Panc1 (cell line): Measurements from ENCODE around the gene ZNF799. TPM values are rescaled to one million over a fixed set of nuclear protein-coding genes. Genes with fewer than 3 reads are reported as not detected.

ENCODE experiments used
- ATAC-seq: fragments of 200-7000 bp; cut with Tn5 transposase; 2 replicates; pipeline ENCODE4 v1.9.1; 2020; ENCODE audit warnings: mild to moderate bottlenecking, moderate library complexity
- BruUV-seq: library from RNA; stranded (reverse); fragments of 400-500 nt; replicated peaks from 2 replicates; lab custom pipeline; 2021; lab: Mats Ljungman, UMichigan
- CTCF ChIA-PET: fragments of 300-600 bp; sonication (Branson Sonifier 250); formaldehyde crosslinking; loops from one replicate; lab custom pipeline; 2022; ENCODE audit warnings: antibody characterized with exemption; lab: Charles Lee
- POLR2A ChIA-PET: fragments of 300-600 bp; sonication (Branson Sonifier 250); formaldehyde crosslinking; loops from one replicate; lab custom pipeline; 2022; ENCODE audit warnings: antibody characterized with exemption; lab: Charles Lee
- DNase-seq: peaks from one replicate; pipeline ENCODE4 v3.0.0-alpha.2; 2010; ENCODE audit warnings: low read depth, low spot score
- H3K27ac ChIP-seq: 2 replicates; pipeline ENCODE4 v1.5.1; 2011; ENCODE audit warnings: mild to moderate bottlenecking, low read length, inconsistent platforms
- H3K27me3 ChIP-seq: fragments of 200-500 bp; sonication (Bioruptor generic); 2 replicates; pipeline ENCODE4 v1.6.0; 2014; ENCODE audit warnings: low read length, inconsistent platforms; ENCODE audit not compliant: control insufficient read depth, insufficient read depth
- H3K36me3 ChIP-seq: fragments of 200-500 bp; sonication (Bioruptor generic); 2 replicates; pipeline ENCODE4 v1.5.1; 2014; ENCODE audit warnings: inconsistent platforms, mild to moderate bottlenecking, low read length, moderate library complexity; ENCODE audit not compliant: control insufficient read depth, insufficient read depth
- H3K4me1 ChIP-seq: 2 replicates; pipeline ENCODE4 v1.5.1; 2011; ENCODE audit warnings: inconsistent platforms, mild to moderate bottlenecking, low read length, moderate library complexity; ENCODE audit not compliant: control insufficient read depth, insufficient read depth
- H3K4me3 ChIP-seq, 2 experiments: 2 replicates each; pipeline ENCODE4 v1.5.1; 2011 to 2012; ENCODE audit warnings: low read depth in 2 of 2, low read length in 2 of 2, mild to moderate bottlenecking in 2 of 2, inconsistent platforms in 1 of 2, moderate library complexity in 1 of 2
- H3K9me3 ChIP-seq: fragments of 200-500 bp; sonication (Bioruptor generic); 2 replicates; pipeline ENCODE4 v1.5.1; 2014; ENCODE audit warnings: low read depth, mild to moderate bottlenecking, inconsistent platforms, low read length, moderate library complexity; ENCODE audit not compliant: control insufficient read depth, insufficient read depth
- CTCF ChIP-seq: fragments of 450-650 bp; IDR thresholded peaks from 2 replicates; pipeline ENCODE4 v1.5.1; 2017; ENCODE audit warnings: mild to moderate bottlenecking
- POLR2AphosphoS5 ChIP-seq: IDR thresholded peaks from 2 replicates; pipeline ENCODE4 v1.6.1; 2012; ENCODE audit warnings: mild to moderate bottlenecking, low read depth, low read length, moderate library complexity
- REST ChIP-seq, 2 experiments: IDR thresholded peaks; 2 replicates each; pipeline ENCODE4 v1.6.1; 2011 to 2012; ENCODE audit warnings: low read depth in 2 of 2, control low read depth in 1 of 2, low read length in 1 of 2, mild to moderate bottlenecking in 1 of 2, moderate library complexity in 1 of 2; ENCODE audit not compliant: insufficient read depth in 1 of 2
- SIN3A ChIP-seq: IDR thresholded peaks from 2 replicates; pipeline ENCODE4 v1.6.1; 2012; ENCODE audit warnings: low read depth, mild to moderate bottlenecking, low read length, moderate library complexity, borderline replicate concordance; ENCODE audit not compliant: insufficient read depth
- TCF7L2 ChIP-seq: IDR thresholded peaks from 2 replicates; pipeline ENCODE4 v1.6.1; 2011; ENCODE audit warnings: mild to moderate bottlenecking, low read depth, low read length, inconsistent platforms
- in situ Hi-C: cut with HindIII; loops from 2 replicates; pipeline ENCODE4 v1.10.0; 2016; ENCODE audit warnings: low sequenced_read_pairs, low pct_unique_long_range_greater_than_20kb
- intact Hi-C: fragments of 100-400 bp; cut with micrococcal nuclease; formaldehyde crosslinking; loops from one replicate; pipeline ENCODE4 v1.10.0; 2022; ENCODE audit not compliant: unreplicated experiment
- total RNA-seq: library from RNA; stranded (reverse); gene quantifications from one replicate; pipeline ENCODE4 v1.2.1, GENCODE V29; 2021; ENCODE audit not compliant: unreplicated experiment

The ZNF799 gene
- total RNA-seq, 1 experiment from 2014 or later = 4.5 TPM

GRCh38 chr19:12374026-12374425, 27.0 kb downstream of the ZNF799 start:
- H3K9me3 ChIP-seq = peaks cover 9% of the 10 kb centered on the region; the same call in 1 of the 2 replicates
- in situ Hi-C loops = no loop called here
- intact Hi-C loops = no loop called here
- no peak overlapping the region for H3K27ac ChIP-seq
- no peaks in the 10 kb centered on the region for H3K4me1 ChIP-seq
- TF ChIP-seq SIN3A = no peak
- no peak for TF ChIP-seq TCF7L2
- ChIA-PET POLR2A (no interaction called here), CTCF (no interaction called here)
- H3K27me3 ChIP-seq = no peaks in the 10 kb centered on the region
- H3K4me3 ChIP-seq = no peak overlapping the region
- BruUV-seq = no TSS peak
- ATAC-seq (no peak), DNase-seq (no peak)
- H3K36me3 ChIP-seq = no peaks in the 10 kb centered on the region

- H3K36me3 ChIP-seq = no peaks in the 10 kb centered on the region
- ATAC-seq (peak; percentile 100), DNase-seq (peak; percentile 69)
- 0 out of 2 replicates have a peak, but pooled peaks cover 3% of the 10 kb centered on the region for H3K4me1 ChIP-seq
- peak within 1 kb of the TSS; percentile 71 for H3K27ac ChIP-seq
- intact Hi-C loops = no loop called here
- H3K27me3 ChIP-seq = no peaks in the 10 kb centered on the region
- peak; percentile 45; the same call in 1 of the 2 replicates for TF ChIP-seq POLR2AphosphoS5
- no peak for TF ChIP-seq TCF7L2
- peak; percentile 71 for TF ChIP-seq CTCF
- TF ChIP-seq SIN3A = peak; percentile 61; the same call in 1 of the 2 replicates
- 0 out of 4 replicates have a peak, but pooled peaks of 1 of the 2 experiments have one; percentile 19 for TF ChIP-seq REST (IDR thresholded peaks at IDR 0.05; ENCODE audit: insufficient read depth in 1 of 2, low read depth in 2 of 2, low read length in 1 of 2)
- peak within 1 kb of the TSS; percentile 67 to 82 for H3K4me3 ChIP-seq
- CTCF ChIA-PET = interaction anchor here (0.6 to 1.2 kb wide), 4 partner anchors 32 to 568 kb away, joined by 4 to 6 read pairs (median 6); partner anchors contain the start of gene ZNF563
- in situ Hi-C loops = no loop called here
- peaks cover 3% of the 10 kb centered on the region; the same call in 1 of the 2 replicates for H3K9me3 ChIP-seq
- POLR2A ChIA-PET = interaction anchor here (0.5 to 0.6 kb wide), 3 partner anchors 64 to 240 kb away, joined by 3 to 4 read pairs (median 3); no protein-coding TSS in a partner anchor
- no TSS peak for BruUV-seq
Measured at GRCh38 chr19:12365236-12366162, 35.6 kb downstream of the ZNF799 start, which contains the start of gene ZNF442. TSS of gene ZNF442 (minus strand) at chr19:12365683. CDS start at chr19:12363631, 2,052 bp downstream.
